ENCODE measurements around the gene FOXM1.

DNA sequence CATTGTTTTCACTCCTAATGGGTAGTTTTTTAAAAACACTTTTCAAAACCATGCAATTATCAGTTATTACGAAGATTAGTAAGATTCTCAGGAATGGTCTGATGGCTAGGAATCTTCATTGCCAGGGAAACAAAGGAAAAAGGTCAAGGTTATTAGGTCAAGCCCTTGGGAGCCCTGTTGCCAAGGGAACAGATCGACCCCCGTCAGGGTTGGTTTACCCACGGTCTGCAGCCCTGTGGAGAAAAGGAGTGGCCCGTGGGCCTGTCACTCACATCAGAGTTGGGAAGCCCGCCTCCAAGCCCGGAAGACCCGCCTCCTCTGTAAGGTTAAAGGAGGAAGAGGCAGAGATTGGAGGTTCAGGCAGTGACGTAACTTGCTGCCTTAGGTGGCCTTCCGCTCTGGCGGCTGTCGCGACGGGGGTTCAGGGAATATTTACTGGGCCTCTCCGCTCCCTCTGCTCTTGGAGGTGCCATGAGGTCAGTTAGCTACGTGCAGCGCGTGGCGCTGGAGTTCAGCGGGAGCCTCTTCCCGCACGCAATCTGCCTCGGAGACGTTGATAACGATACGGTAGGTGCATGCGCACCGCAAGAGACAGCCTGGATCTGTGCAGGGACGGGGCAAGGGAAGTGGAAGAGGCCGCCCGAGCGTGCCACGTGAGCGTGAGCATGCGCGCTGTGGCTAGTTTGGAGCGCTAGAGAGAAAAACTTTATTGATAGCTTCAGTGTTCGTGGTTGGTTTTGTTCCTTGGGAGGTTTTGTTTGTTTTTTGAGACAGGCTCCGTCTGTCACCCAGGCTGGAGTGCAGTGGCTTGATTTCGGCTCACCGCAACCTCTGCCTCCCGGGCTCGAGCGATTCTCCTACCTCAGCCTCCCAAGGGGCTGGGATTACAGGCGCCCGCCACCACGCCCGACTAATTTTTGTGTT is 64.4 kb downstream of the FOXM1 start, which contains the start of gene ITFG2:
- no peak for TF ChIP-seq JUND (IDR thresholded peaks at IDR 0.05; ENCODE audit: low read depth, low read length)
- no peak; the same call in none of the 2 replicates for TF ChIP-seq MTA2 (IDR thresholded peaks at IDR 0.05; ENCODE audit: low read depth)
- TF ChIP-seq, protein P1, sequence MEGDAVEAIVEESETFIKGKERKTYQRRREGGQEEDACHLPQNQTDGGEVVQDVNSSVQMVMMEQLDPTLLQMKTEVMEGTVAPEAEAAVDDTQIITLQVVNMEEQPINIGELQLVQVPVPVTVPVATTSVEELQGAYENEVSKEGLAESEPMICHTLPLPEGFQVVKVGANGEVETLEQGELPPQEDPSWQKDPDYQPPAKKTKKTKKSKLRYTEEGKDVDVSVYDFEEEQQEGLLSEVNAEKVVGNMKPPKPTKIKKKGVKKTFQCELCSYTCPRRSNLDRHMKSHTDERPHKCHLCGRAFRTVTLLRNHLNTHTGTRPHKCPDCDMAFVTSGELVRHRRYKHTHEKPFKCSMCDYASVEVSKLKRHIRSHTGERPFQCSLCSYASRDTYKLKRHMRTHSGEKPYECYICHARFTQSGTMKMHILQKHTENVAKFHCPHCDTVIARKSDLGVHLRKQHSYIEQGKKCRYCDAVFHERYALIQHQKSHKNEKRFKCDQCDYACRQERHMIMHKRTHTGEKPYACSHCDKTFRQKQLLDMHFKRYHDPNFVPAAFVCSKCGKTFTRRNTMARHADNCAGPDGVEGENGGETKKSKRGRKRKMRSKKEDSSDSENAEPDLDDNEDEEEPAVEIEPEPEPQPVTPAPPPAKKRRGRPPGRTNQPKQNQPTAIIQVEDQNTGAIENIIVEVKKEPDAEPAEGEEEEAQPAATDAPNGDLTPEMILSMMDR (IDR thresholded peaks at IDR 0.05 in 2 of 3, conservative IDR thresholded peaks at IDR 0.05 in 1 of 3; ENCODE audit: control insufficient read depth in 2 of 3, extremely low read depth in 1 of 3, insufficient read depth in 1 of 3, low read depth in 3 of 3, low read length in 3 of 3), result no peak
- peak; percentile 99 for TF ChIP-seq POLR2A (IDR thresholded peaks at IDR 0.05; ENCODE audit: low read depth, low read length)
- no peak for TF ChIP-seq YBX1 (IDR thresholded peaks at IDR 0.05)
- peak; percentile 64; the same call in 1 of the 2 replicates for TF ChIP-seq TCF7 (IDR thresholded peaks at IDR 0.05; ENCODE audit: borderline replicate concordance)
- TF ChIP-seq EGR1 (IDR thresholded peaks at IDR 0.05; ENCODE audit: borderline replicate concordance in 1 of 2, low read depth in 2 of 2, low read length in 2 of 2), result peak in 1 of 2 experiments; percentile 24; a peak in 1 of 3 replicates
- TF ChIP-seq, protein P2, sequence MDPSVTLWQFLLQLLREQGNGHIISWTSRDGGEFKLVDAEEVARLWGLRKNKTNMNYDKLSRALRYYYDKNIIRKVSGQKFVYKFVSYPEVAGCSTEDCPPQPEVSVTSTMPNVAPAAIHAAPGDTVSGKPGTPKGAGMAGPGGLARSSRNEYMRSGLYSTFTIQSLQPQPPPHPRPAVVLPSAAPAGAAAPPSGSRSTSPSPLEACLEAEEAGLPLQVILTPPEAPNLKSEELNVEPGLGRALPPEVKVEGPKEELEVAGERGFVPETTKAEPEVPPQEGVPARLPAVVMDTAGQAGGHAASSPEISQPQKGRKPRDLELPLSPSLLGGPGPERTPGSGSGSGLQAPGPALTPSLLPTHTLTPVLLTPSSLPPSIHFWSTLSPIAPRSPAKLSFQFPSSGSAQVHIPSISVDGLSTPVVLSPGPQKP (IDR thresholded peaks at IDR 0.05; ENCODE audit: low read depth, low read length), result peak; percentile 88
- TF ChIP-seq, protein P3, sequence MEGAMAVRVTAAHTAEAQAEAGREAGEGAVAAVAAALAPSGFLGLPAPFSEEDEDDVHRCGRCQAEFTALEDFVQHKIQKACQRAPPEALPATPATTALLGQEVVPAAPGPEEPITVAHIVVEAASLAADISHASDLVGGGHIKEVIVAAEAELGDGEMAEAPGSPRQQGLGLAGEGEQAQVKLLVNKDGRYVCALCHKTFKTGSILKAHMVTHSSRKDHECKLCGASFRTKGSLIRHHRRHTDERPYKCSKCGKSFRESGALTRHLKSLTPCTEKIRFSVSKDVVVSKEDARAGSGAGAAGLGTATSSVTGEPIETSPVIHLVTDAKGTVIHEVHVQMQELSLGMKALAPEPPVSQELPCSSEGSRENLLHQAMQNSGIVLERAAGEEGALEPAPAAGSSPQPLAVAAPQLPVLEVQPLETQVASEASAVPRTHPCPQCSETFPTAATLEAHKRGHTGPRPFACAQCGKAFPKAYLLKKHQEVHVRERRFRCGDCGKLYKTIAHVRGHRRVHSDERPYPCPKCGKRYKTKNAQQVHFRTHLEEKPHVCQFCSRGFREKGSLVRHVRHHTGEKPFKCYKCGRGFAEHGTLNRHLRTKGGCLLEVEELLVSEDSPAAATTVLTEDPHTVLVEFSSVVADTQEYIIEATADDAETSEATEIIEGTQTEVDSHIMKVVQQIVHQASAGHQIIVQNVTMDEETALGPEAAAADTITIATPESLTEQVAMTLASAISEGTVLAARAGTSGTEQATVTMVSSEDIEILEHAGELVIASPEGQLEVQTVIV (IDR thresholded peaks at IDR 0.05; ENCODE audit: borderline replicate concordance, partially characterized antibody), result peak; percentile 83
- peak; percentile 84 for TF ChIP-seq LARP7 (IDR thresholded peaks at IDR 0.05)

All from GM12878 (cell line).